ENCODE results near the gene SCYGR3. TPM values are rescaled to one million over a fixed set of nuclear protein-coding genes. Genes with fewer than 3 reads are reported as not detected.

The SCYGR3 gene
- total and polyA plus RNA-seq, 8 donors, result not detected

GRCh38 chr2:227617316-227618230 is 2.9 kb upstream of the SCYGR3 start, which contains the start of gene SCYGR4:
Gene SCYGR4 (plus strand): TSS chr2:227617498. CDS start chr2:227617498, 0 bp downstream.
- TF ChIP-seq POLR2AphosphoS5 (IDR thresholded peaks at IDR 0.05), result no peak
- no peak for TF ChIP-seq CTCF (IDR thresholded peaks at IDR 0.05)
- TF ChIP-seq POLR2A (IDR thresholded peaks at IDR 0.05), result no peak
- no peak for TF ChIP-seq EP300 (IDR thresholded peaks at IDR 0.05)
- Histone ChIP-seq H3K27me3 (peaks cover 0 to 19% (median 0%) of the 10 kb centered on the region in 3 donors), H3K4me3 (no peak within 1 kb of the TSS), H3K27ac (no peak within 1 kb of the TSS), H3K9me3 (no peaks in the 10 kb centered on the region), H3K36me3 (no peaks in the 10 kb centered on the region), H3K4me1 (no peaks in the 10 kb centered on the region)
- intact Hi-C loops (cut with DNase I; ENCODE audit: low total_unique reads), result no loop called here
- peak in 1 of 2 donors; percentile 35 for DNase-seq
- WGBS, 5 donors, result 73 to 85% (median 80%) methylated on average over 13 to 20 of the region's 20 CpGs

DNA sequence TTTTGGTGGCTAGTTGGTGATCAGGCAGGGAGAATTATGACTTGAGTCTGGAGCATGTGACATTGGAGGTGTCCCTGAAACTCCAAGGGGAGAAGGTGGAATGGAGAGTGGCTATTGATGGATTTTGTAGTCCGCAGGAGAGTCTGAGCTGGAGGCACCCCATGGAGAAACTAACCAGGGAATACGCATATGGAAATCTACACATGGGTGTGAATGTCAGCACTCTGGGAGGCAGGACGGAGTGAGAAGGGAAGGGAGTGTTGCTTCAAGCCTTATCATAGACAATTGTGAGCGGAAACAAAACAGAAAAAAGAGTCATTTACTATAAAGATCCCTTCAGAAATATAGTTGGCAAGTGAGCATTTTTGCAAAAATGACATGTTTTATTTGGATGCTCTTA is 2.0 kb upstream of the SCYGR3 start:
- TF ChIP-seq POLR2A (IDR thresholded peaks at IDR 0.05) (no peak), CTCF (IDR thresholded peaks at IDR 0.05) (no peak), EP300 (IDR thresholded peaks at IDR 0.05) (no peak), POLR2AphosphoS5 (IDR thresholded peaks at IDR 0.05) (no peak)
- H3K4me3 ChIP-seq, result no peak overlapping the region
- no peak overlapping the region for H3K27ac ChIP-seq
- no peaks in the 10 kb centered on the region for H3K36me3 ChIP-seq
- WGBS, 5 donors, result 44 to 60% (median 53%) methylated on average over 4 of the region's 4 CpGs
- intact Hi-C loops (cut with DNase I; ENCODE audit: low total_unique reads), result no loop called here
- no peak for DNase-seq
- no peaks in the 10 kb centered on the region for H3K9me3 ChIP-seq
- H3K4me1 ChIP-seq, result no peaks in the 10 kb centered on the region
- peaks cover 0 to 19% (median 0%) of the 10 kb centered on the region in 3 donors for H3K27me3 ChIP-seq

GRCh38 chr2:227615906-227616305 is 1.3 kb upstream of the SCYGR3 start:
- H3K4me3 ChIP-seq, result no peak overlapping the region
- no peak for TF ChIP-seq POLR2AphosphoS5 (IDR thresholded peaks at IDR 0.05)
- TF ChIP-seq EP300 (IDR thresholded peaks at IDR 0.05), result no peak
- no peak for TF ChIP-seq POLR2A (IDR thresholded peaks at IDR 0.05)
- TF ChIP-seq CTCF (IDR thresholded peaks at IDR 0.05), result no peak
- no peak for DNase-seq
- WGBS, 5 donors, result 65 to 80% (median 77%) methylated on average over 5 of the region's 5 CpGs
- no peaks in the 10 kb centered on the region for H3K36me3 ChIP-seq
- intact Hi-C loops (cut with DNase I; ENCODE audit: low total_unique reads), result no loop called here
- peaks cover 0 to 19% (median 0%) of the 10 kb centered on the region in 3 donors for H3K27me3 ChIP-seq
- H3K4me1 ChIP-seq, result no peaks in the 10 kb centered on the region
- H3K27ac ChIP-seq, result no peak overlapping the region
- H3K9me3 ChIP-seq, result no peaks in the 10 kb centered on the region

GRCh38 chr2:227615181-227615580 is 541 bp upstream of the SCYGR3 start:
- Histone ChIP-seq H3K9me3 (no peaks in the 10 kb centered on the region), H3K27me3 (peaks cover 0 to 19% (median 0%) of the 10 kb centered on the region in 3 donors), H3K4me1 (no peaks in the 10 kb centered on the region), H3K4me3 (no peak overlapping the region), H3K36me3 (no peaks in the 10 kb centered on the region), H3K27ac (no peak overlapping the region)
- WGBS, 5 donors, result 86 to 92% (median 91%) methylated on average over 4 of the region's 4 CpGs
- TF ChIP-seq POLR2AphosphoS5 (IDR thresholded peaks at IDR 0.05) (no peak), EP300 (IDR thresholded peaks at IDR 0.05) (no peak), POLR2A (IDR thresholded peaks at IDR 0.05) (no peak), CTCF (IDR thresholded peaks at IDR 0.05) (no peak)
- intact Hi-C loops (cut with DNase I; ENCODE audit: low total_unique reads), result no loop called here
- DNase-seq, result no peak

All from stomach (tissue), 9 donors.